Daoy (cell line): ENCODE results near the gene HELLS. TPM values are rescaled to one million over a fixed set of nuclear protein-coding genes. Genes with fewer than 3 reads are reported as not detected.
"Not testable (repeated sequence)": the region's sequence is repeated elsewhere in the genome, so short reads cannot be mapped to it uniquely, and the experiment has no call there.

Experiments
- DNase-seq: peaks from one replicate; pipeline ENCODE4 v3.0.0-alpha.2; 2015; ENCODE audit warnings: low read depth
- total RNA-seq: library from RNA; depleted of rRNA; stranded (reverse); fragments of >200 nt; shearing (Covaris generic); gene quantifications from 2 replicates; pipeline ENCODE4 v1.2.3, GENCODE V29; 2014; rRNA removed

Gene HELLS
- 52.1 and 65.4 TPM in 2 replicates for total RNA-seq

GRCh38 chr10:94545391-94546048, at the start of gene HELLS:
HELLS (plus strand) TSS chr10:94545788; CDS start chr10:94545922, 134 bp downstream.
- peak; percentile 85 for DNase-seq

DNA sequence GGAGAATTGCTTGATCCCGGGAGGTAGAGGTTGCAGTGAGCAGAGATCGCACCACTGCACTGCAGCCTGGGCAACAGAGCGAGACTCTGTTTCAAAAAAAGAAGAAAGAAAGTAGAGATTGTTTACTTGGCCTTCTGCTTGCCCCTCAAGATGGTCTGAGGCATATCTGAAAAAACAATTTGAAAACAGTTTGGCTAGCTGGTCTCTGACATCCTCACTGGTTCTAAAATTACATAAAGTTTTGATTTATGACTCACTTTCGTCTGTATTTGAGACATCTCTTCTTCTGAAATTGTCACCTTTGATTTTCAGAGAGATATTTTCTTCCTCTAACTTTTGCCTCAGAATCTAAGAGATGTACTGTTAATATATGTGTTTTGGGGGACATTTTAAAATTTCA, 49.6 kb upstream of the HELLS start:
- no peak for DNase-seq

GRCh38 chr10:94496646-94497045, 48.9 kb upstream of the HELLS start:
- no peak for DNase-seq

GRCh38 chr10:94500063-94500462, 45.5 kb upstream of the HELLS start:
- DNase-seq: peak; percentile 3

DNA sequence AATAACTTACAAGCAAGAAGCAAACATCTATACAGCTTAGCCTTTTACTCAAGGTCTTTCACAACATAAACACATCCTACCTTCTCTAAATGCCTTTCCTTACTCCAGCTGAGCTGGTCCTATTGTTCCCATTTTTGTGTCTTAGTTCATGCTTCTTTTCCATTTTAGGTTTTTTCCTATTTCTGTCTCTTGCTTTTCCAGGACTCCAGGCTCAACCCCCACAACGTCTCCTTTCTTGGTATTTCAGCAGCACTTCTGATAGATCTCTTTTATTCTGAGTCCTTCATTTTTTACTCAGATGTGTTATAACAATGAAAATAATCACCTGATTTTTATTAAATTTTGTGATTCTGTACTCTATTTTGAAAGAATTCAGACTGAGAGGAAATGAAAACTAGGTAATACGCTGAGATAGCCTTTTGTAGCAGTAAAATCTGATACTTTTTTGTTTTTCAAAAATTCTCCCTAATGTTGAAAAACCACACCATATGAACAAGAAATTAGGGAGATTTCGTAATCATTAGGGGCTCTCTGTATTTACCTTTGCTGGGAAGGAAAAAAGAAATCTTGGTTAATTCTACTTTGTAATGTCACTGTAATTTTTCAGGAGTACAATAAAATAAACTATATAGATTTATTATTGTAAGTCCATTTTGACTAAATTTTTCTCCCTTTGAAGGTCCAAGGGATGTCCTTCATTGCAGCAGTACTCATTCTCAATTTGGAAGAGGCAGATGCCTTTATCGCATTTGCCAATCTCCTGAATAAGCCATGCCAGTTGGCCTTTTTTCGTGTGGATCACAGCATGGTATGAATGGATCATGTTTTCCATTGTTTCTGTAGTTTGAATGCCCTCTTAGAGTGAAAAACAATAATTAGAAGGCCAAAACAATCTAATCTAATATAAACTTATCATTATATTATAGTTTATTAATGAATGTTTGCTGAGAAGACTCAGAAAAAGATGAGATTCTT, 24.0 kb upstream of the HELLS start:
- DNase-seq: no peak

DNA sequence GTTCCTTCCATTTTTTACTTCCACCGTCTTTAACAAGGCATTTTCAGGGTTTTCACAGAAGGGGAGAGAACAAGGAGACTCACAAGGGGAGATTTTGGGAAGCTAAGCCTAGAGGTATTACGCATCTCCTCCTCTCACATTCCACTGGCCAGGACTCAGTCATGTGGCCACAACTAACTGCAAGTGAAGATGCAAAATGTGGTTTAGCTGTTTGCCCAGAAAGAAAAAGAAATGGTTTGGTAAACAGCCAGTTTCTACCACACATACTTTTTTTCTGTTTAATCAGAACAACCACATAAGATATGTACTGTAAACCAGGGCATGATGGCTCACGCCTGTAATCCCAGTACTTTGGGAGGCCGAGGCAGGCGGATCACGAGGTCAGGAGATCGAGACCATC, 21.4 kb upstream of the HELLS start:
- DNase-seq: peak; percentile 6

DNA sequence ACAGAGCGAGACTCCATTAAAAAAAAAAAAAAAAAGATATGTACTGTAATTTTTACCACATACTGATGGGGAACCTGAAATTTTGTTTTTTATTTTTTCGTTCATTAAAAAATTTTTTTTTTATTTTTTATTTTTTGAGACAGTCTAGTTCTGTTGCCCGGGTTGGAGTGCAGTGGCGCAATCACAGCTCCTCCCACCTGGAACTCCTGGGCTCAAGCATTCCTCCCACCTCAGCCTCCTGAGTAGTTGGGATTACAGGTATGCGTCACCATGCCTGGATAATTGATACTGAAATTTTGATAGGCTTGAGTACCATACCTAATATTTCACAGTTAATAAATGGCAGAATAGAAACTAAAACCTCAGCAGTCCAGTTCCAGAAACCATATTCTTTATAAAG, 20.9 kb upstream of the HELLS start:
- no peak for DNase-seq

DNA sequence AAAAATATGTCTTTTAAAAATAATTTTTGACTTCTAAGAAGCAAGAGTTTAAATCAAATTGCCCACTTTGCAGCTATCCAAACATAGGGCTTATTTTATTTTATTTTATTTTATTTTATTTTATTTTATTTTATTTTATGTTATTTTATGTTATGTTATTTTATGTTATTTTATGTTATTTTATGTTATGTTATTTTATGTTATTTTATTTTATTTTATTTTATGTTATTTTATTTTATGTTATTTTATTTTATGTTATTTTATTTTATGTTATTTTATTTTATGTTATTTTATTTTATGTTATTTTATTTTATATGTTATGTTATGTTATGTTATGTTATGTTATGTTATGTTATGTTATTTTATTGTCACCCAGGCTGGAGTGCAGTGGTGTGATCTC, 14.0 kb upstream of the HELLS start:
- not testable (repeated sequence) for DNase-seq

GRCh38 chr10:94533027-94533426, 12.6 kb upstream of the HELLS start:
- no peak for DNase-seq

DNA sequence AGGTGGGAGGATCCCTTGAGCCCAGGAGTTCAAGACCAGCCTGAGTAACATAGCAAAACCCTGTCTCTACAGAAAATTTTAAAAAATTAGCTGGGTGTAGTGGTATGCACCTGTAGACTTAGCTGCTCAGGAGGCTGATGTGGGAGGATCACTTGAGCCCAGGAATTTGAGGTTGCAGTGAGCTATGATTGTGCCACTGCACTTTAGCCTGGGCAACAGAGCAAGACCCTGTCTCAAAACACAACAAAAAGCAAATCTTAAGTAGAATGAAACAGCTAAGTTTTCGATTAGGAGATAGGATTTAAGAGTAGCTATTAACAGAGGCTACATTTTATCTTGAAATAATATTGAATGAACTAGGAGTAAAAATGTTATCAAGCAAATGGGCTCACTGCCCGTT, 3.3 kb upstream of the HELLS start:
- DNase-seq: not testable (repeated sequence)

DNA sequence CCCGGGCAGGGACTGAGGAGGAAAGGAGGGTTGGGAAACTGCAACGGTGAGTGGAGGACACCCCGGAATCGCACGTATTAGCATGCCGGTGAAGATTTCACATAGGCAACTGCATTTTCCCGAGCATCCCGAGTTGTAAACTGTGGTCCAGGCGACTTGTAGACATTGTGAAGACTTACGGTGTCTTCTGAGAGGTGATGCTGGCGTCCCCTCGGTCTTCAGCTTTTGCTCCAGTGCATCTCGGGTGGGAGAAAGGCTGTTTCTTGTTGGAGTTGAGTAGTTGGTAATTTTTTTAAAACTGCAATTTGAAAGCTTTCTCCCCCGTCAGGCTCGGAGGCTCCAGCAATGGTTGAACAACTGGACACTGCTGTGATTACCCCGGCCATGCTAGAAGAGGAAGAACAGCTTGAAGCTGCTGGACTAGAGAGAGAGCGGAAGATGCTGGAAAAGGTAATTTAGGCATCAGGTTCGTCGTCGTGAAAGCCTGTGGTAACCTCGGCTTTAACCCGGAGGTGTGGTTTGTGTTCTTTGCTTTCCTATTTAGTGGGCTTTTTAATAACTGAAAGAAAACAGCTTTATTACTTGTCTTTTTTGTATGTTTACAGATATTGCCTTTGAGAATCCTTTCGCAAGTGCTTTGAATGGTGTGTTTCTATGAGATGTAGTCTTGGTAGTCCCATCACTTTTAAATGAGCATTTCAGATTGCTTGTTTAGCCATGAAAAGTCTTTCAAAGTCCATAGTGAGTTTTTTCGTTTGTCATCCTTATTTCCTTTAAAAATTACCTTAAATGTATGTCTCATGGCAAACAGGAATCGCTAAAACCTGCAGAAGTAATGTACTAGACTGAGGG, 687 bp downstream of the HELLS start:
- peak; percentile 8 for DNase-seq

GRCh38 chr10:94546901-94547185, 1.3 kb downstream of the HELLS start:
- no peak for DNase-seq

DNA sequence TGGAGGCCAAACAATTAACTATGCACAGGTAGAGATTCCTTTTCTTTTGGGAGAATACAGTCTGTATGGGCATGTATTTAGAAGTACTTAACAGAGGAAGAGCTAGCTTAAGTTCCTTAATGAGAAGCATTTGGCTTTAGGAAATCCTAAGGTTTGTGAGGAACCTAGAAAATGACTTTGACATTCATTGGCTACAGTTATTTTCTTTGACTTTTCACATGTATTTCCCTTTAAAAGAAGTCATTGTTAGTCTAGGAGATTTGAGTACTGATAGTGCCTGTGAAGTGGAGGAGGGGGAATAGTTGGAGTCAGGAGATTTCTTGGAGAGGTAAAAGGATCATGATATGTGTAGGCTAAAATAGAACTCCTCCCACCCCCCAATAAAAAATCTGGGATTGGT, 3.6 kb downstream of the HELLS start:
- DNase-seq: no peak

DNA sequence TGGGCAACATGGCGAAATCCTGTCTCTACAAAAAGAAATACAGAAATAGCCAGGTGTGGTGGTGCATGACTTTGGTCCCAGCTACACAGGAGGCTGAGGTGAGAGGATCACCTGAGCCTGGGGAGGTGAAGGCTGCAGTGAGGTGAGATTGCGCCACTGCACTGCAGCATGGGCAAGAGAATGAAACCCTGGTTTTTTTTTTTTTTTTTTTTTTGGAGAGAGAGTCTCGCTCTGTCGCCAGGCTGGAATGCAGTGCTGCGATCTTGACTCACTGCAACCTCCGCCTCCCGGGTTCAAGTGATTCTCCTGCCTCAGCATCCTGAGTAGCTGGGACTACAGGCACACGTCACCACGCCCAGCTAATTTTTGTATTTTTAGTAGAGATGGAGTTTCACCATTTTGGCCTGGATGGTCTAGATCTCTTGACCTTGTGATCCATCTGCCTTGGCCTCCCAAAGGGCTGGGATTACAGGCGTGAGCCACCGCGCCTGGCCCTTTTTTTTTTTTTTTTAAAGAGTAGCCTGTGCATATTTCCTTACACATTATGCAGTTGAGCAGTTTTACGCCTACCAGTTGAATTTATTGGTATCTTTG, 22.2 kb downstream of the HELLS start:
- DNase-seq: peak; percentile 27

- DNase-seq: no peak
These were observed 25.5 kb downstream of the HELLS start for GRCh38 chr10:94571081-94571480.

DNA sequence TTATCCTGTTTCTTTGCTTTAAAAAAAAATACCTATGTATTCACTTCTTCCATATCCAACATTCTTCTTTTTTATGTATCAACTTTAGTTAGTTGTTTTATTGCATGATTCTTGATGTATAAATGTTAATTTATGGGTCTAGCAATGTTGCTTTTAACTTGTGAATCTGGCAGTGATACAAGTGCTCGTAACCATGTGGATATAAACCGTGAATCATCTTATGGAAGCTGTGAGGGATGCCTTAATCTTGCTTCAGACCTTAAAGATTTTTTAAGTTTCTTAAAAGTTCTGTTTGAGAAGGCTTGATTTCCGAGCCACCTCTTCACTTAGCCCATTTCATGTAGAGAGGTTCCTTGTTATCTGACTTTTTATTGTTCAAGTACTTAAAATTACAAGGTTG, 25.9 kb downstream of the HELLS start:
- DNase-seq: no peak

DNA sequence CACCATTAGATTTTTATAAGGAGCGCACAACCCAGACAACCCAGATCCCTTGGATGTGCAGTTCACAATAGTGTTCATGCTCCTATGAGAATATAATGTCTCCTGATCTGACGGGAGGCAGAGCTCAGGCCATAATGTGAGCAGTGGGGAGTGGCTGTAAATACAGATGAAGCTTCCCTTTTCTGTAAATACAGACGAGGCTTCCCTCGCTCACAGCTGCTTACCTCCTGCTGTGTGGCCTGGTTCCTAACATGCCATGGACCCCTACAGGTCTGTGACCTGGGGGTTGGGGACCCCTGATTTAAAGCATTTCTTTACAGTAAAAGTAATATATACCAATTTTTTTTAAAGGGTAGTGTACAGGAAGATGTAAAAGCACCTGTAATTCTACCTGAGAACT, 33.2 kb downstream of the HELLS start:
- DNase-seq: no peak

- DNase-seq: no peak
These were observed 37.5 kb downstream of the HELLS start for GRCh38 chr10:94583124-94583523.

DNA sequence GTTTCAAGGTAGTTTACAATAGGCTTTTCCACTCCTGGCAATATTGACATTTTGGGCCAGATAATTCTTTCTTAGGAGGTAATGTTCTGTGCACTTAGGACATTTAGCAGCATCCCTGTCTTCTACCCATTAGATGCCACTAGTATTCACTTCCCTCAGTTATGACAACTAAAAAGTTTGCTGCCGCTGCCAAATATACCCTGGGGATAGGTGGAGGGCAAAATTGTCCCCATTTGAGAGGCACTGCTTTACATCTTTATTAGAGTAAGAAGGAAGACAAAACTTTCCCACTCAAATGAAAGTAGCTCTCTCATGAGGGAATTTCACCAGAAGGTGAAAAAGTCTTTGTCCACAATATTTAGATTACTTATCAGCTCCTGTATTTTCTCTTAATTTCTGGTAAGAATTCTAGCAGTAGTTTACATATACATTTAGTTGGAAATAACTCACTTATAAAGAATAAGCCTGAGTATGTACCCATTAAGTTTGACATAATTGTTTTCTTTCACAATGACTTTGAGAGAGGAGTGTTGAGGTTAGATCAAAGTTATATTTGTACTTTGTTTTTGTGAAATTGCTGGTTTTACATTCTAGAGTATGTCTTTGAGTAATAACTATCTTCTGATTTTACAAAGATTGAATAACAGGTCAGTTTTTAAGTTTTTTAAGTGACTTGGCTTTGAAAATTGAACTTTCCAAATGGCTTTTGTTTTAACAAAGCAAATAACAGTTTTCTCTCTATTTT, 46.0 kb downstream of the HELLS start:
- DNase-seq: no peak

- DNase-seq: no peak
These were observed 57.3 kb downstream of the HELLS start for GRCh38 chr10:94602729-94603515.
